ENCODE data around the gene F2.
A peak's percentile ranks its signal among the peaks of the same experiment; 100 is the strongest.
"Not testable (repeated sequence)": the region's sequence is repeated elsewhere in the genome, so short reads cannot be mapped to it uniquely, and the experiment has no call there.

Gene F2

DNA sequence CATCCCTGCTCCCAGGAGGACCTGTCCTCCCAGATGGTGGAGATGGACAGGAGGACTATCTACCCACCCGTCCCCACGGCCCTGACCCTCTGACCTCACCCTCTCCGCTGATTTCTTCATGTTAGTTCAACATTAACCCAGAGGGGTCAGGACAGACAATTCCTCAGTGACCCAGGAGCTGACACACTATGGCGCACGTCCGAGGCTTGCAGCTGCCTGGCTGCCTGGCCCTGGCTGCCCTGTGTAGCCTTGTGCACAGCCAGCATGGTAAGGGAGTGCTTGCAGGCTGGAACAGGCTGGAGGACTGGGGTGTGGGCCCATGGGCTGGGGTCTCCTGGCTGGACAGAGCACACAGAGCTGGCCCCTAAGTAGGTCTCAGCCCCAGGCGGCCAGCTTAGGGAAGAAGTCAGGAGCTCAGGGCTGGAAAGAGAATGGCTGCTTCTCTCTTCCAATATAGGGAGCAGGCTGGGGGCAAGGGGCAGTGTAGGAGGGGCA lies at the start of gene F2:
Gene F2, plus strand, starts transcription at position 166 of the 495 bp plus-strand sequence. Its CDS starts 23 bp downstream, at position 189.
- DNase-seq (ENCODE audit: low spot score), result no peak

DNA sequence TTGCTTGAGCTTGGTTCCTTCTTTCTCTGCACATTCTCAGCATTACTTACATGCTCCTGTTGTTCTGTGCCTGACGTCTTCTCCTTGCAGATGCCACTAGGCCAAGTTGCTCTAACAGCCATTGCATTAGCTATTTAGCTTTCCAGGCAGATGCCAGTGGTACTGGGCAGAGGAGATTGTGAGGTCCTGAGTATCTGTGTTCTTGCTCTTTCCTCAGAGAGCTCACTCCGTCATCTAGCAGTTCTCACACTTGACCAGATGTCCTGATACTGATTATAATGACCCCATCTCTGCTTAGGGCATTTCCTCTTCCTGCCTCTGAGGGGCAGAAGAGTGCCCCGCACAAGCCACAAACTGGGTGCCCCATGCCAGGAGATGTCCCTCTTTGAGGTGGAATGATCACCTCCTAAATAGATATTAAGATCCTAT lies 49.3 kb upstream of the F2 start:
- DNase-seq (ENCODE audit: low spot score), result peak; percentile 62

DNA sequence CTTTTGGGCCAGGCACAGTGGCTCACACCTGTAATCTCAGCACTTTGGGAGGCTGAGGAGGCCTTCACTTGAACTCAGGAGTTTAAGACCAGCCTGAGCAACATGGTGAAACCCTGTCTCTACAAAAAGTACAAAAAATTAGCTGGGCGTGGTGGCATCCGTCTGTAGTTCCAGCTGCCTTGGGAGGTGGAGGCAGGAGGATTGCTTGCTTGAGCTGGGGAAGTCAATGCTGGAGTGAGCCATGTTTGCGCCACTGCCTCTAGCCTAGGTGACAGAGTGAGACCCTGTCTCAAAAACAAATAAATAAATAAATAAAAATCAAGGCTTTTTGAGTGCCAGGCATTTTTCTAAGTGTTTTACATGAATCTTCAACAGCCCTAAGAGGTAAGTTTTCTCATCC lies 48.5 kb upstream of the F2 start:
- DNase-seq (ENCODE audit: low spot score), result not testable (repeated sequence)

DNA sequence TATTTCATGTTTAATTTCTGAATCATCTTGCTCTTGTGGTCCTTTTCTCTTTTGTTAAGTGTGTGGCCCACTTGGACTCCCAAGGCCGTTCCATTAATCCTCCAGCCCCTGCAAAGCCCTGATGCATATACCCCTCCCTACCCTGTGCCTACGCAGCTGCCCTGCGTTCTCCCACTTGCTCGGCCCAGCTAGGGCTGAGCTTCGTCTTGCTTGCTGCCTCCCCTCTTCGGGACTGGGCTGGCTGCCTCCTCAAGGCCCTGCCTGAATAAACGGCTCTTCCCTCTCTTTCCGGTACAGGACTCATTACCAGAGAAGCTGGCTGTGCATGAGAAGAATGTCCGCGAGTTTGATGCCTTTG lies 47.1 kb upstream of the F2 start:
- no peak for DNase-seq (ENCODE audit: low spot score)

DNA sequence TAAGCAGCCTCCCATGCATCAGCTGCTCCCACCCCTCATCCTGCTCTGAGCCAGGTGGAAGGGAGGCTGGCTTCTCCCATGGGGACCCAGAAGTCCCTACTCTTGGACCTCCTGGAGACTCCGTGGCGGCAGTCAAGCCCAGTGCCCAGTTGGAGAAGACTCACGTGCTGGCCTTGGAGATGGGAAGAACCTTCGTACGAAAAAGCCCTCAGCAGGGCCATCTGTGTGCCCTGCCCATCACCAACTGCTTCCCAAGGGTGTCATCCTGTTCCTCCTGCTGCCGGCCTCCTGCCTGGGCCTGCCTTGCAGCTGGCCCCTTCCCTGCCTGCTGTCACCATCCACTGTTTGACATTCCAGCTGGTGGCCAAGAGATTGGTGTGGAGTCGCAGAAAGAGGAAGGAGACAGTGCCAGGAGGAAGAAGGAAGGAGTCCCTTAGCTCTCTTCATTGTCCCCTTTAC lies 46.6 kb upstream of the F2 start:
- DNase-seq (ENCODE audit: low spot score), result no peak

DNA sequence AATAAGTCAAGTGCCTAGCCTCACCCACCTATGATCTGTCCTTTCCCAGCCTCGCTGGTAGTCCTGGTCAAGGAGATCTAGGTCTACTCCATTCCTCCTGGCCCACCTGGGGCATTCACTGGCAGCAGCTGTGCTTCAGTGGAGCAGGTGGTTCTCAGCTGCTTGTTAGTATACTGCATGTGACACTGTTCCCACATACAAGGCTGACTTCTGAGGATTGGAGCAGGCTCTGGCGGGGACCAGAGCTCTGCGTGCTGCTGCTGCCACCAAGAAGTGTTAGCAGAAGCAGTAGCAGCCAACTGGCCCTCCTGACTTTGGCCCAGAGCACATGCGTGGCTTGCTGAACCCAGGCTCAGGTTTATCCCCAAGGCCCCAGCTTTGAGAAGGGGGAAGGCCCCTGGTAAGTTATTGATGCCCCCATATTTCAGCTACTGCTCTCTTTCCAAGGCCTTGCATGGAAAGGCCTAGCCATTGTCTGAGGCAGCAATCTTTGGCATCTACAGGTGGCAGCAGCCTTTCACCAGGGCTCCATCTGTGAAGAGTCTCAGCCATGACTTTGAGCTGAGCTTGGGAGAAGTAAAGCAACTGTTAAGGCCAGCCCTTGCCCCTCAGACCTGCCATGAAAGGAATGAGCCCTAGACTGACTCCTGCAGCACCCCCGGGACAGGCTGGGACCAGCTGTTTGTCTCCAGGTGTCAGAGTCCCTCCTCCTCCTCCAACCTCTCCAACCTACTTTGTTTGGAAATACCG lies 45.1 kb upstream of the F2 start:
- no peak for DNase-seq (ENCODE audit: low spot score)

DNA sequence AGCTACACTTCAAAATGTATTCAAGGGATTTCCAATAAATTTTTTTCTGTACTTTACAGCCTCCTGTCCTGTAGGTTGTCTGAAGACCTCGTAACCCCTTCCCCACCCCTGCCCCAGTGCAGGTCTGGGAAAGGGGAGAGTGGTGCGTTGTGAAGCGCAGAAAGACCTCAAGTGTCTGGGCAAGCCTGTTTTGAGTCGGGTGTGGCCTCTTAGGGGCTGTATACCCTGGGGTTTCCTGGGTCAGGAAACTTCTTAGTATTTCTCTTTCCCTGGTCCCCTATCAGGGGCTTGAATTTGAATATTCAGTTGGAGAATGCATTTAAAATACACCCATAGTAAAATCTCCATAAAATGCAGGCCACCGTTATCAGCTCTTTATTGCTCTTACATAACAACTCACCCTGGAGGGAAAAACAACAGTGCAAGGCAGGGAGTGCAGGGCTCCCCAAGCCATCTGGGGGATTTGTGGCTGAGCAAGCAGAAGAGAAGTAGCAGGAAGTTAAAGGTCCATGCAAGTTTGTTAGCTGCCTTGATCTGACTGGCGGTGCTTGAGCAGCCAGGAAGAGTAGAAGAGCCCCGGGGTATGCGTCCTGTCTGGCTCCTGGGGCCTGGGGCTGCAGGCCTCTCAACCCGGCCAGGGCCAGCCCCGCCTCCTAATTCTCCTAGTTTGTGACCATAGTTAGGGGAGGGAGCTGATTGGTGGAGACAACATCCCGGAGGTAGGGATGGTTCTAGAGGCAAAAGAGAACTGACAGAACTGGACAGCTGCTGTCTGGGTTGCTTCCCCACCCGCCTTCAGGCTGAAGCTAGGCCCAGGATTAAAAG lies 44.3 kb upstream of the F2 start:
- no peak for DNase-seq (ENCODE audit: low spot score)

DNA sequence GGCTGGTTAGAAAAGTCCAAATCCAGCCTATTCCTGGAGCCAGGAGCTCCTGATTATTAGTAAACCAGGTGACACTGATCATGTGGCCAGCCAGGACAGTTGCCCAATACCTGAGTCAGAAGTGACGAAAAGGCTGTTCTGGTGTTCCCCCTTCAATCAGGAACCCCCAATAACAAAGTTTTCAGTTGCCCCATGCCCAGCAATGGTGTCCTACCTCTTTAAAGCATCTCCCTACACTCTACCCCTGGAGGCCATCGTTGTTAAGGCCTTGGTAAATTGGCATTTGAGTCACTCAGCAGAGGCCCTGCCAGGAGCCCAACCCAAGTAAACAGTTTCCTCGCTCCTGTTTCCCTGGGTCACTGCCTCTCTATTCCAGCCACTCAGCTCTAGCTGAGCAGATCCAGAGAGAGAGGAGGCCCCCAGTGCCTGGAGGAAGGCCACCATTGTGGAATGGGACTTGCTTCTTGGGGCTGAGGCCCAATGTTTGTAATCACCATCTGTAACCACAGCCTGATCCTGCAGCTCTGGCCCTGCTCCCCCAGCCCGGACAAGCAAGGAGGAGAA lies 43.6 kb upstream of the F2 start:
- DNase-seq (ENCODE audit: low spot score), result no peak

DNA sequence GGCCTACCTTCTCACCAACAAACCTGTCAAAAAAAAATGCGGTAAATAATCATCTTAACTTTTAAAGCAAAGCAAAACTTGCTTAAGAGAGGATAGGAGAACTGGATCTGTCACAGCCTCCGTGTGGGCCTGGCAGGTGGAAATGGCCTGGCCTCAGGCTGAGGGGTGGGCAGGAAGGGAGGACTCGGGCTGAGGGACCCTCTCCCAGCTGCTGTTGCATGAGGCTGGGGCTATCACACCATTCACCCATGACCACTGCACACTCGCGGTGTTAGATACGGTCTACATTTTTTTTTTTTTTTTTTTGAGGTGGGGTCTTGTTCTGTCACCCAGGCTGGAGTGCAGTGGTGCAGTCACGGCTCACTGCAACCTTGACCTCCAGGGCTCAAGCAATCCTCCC lies 43.1 kb upstream of the F2 start:
- no peak for DNase-seq (ENCODE audit: low spot score)

DNA sequence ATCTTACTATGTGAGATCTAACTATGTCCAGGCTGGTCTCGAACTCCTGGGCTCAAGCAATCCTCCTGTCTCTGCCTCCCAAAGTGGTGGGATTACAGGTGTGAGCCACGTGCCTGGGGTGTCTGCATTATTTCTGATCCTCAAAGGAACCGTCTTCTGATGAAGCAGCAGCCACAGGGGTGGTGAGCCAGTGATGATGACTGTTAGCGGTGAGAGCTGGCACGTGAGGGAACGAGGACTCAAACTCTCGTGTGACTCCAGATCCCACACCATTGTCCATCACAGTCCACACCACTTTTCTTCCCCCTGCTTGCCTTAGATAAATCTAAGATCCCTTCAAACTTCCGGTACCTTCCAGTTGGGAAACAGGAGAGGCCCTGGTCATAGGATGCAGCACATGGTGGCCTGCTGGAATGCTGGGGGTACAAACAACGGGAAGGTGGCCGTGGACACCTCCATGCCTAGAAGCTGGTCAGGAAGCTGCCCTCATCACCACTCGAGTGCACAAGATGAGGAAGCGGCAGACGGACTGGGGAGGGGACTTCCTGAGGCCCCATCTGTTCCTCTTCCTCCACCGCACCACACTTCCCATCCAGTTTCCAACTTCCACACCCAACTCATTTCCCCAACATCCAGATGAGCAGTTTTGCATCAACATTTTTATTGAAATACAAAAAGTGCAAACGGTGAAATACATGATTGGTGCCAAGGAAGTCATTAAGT lies 42.4 kb upstream of the F2 start:
- DNase-seq (ENCODE audit: low spot score), result no peak

DNA sequence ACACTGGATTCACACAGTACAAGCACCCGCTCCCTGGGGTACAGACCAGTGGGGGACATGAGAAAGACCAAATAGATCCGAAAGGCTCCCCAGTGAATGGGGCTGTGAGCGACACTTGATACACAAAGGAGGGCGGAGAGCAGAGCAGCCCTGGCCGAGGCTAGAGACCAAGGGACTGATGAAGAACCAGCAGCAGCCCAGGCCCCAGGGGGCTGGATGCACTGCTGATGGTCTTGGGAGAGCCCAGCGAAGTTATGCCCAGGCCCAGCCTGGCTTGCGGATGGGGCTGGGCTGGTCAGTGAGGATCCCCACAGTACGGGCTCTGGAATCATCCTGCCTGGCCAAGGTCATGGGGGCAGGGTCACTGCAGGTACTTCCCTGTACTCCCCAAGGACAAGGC lies 41.8 kb upstream of the F2 start:
- DNase-seq (ENCODE audit: low spot score), result no peak

DNA sequence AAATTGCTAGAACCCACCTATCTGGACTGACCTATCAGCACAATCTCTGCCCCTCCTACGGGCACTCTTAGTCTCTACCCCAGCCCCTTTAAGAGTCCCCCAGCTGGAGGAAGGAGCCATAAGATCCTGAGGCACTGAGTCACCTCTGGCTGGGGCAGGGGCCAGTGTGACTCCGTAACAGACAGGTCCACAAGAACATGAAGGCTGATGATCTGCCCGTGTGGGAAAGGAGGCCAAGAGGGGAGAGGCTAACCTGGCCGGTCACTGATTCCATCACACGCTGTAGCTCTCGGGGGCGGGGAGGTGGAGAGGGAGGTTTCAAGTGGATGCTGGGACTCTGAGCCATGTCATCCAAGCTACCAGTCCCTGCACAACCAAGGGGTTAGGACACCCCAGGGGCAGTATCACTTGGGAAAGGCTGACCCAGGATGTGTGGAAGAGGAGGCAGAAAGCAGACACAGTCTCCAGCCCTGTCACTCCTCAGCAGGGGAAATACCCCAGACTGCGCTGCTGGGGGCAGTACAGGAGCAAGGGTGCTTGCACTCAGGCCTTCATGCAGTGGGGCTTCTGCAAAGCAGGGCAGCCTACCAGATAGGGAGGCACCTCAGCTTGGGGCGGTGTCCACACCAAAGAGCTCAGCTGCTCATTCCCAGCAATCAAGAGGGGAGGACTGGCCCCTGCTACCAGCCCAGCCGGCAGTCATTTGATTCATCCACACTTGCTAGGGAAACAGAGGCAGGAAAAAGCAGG lies 40.8 kb upstream of the F2 start:
- no peak for DNase-seq (ENCODE audit: low spot score)

DNA sequence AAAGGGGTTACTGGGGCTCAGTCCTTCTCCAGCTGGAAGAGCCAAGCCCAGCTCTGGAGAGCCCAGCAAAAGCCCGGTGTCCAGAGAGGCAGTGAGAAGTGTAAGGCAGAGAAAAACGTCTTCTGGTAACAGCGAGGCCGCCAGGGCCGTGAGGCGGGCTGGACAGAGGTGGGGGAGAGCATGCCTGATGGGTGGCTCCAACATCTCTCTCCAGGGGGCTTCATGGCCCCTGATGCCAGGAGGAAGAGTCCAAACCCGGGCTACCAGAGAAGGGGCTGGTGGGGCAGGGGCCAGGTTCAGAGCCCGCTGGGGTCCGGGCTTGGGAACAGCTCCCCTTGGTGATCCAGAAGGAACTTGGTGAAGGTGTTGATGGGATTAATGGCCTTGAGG lies 40.3 kb upstream of the F2 start:
- no peak for DNase-seq (ENCODE audit: low spot score)

DNA sequence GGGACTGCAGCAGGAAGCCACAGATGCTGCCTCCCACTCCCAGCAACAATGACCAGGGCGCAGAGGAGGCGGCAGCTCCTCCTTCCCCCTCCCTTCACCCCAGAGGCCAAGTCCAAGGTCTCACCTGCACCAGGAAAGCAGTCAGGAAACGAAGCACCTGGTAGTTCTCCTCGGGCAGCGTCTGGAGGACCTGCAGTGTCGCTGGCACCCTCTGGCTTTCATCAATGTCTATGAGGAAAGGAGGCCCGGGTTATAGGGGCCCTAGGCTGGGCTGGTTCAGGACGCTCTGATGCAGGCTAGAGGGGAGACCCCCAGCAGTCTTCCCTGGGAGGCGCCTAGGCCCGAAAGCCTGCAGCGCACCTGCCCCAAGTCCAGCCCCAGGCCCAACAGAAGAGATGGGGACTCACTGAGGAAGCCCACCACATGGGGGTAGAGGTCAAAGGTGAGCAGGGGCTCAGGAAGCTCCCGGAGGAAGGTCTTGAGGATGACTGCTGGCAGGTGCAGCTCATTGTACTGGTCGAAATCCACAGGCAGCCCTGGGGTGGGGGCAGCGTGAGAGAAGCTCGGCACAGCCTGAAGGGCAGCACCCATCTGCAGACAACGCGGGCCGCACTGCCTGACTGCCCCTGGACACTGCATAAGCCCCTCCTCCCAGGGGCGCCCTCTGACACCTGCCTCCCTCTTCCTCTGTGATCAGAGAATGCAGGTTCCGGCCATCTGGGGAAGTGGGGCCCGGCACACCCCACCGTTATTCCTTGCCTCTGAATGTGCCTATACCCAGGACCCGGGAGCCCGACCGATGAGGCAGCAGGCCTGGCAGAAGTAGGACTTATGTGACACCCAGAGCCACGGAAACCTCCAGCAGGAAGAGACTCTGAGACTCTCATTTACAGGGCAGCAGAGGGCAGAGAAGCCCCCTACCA lies 39.5 kb upstream of the F2 start:
- no peak for DNase-seq (ENCODE audit: low spot score)

DNA sequence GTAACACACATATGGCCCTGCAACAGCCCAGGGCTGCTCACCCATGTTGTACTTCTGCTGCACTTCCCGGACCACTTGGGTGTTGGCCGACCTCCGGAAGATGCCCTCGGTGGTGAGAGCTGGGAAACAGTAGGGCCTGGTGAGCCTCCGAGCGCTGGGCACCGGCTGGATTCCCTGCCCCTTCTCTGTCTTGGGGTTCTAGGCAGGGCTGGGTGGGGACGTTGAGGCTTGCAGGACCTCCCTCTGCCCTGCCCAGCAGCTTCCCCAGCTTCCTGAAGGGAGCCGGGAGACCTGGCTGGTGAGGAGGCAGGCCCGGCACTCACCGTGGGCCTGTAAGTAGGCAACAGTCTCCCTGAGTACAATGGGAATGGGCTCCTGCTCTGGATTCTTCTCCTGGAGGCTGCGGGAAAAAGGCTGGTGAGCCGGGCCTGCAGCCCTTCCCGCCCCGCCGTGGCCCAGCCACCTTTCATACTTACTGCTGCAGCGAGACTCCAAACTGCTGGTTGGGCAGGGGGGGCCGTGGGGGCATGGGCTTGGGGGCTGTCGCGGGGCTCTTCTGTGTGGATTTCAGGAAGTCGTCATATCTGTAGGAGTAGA lies 38.8 kb upstream of the F2 start:
- DNase-seq (ENCODE audit: low spot score), result no peak

DNA sequence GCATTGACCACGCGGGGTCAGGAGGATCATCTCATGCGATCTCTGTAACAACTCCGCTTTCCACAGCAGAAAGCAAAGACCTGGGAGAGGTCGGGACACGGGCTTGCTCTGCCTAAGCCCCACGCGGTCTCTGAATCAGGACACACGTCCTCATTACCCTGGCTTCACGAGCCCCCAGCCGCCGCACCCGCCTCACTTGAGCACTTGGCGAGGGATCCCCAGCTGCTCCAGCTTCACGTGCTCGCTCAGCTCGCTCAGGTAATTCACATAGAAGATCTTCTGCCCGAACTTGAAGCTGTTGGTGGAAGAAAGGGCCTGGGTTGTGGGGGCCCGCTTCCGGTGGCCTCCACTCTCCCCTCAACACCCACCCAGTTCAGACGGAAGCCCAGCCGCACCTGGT lies 38.2 kb upstream of the F2 start:
- no peak for DNase-seq (ENCODE audit: low spot score)

DNA sequence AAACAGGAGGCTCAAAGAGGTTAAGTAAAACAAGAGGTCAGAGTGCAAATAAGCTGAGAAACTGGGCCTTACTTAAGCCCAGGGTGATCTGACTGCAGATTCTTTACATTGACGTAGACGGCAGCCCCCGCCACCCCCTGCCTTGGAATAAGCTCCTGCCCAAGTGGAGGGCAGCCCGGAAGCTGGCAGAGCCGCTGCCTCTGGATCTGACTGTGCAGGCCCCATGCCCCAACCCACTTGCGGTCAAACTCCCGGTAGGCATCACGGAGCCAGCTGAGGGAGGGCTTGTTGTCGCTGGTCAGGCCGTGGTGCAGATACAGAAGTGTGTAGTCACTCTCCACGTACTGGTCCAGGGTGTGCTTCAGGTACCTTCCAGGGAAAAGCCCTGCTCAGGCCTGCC lies 37.2 kb upstream of the F2 start:
- no peak for DNase-seq (ENCODE audit: low spot score)

DNA sequence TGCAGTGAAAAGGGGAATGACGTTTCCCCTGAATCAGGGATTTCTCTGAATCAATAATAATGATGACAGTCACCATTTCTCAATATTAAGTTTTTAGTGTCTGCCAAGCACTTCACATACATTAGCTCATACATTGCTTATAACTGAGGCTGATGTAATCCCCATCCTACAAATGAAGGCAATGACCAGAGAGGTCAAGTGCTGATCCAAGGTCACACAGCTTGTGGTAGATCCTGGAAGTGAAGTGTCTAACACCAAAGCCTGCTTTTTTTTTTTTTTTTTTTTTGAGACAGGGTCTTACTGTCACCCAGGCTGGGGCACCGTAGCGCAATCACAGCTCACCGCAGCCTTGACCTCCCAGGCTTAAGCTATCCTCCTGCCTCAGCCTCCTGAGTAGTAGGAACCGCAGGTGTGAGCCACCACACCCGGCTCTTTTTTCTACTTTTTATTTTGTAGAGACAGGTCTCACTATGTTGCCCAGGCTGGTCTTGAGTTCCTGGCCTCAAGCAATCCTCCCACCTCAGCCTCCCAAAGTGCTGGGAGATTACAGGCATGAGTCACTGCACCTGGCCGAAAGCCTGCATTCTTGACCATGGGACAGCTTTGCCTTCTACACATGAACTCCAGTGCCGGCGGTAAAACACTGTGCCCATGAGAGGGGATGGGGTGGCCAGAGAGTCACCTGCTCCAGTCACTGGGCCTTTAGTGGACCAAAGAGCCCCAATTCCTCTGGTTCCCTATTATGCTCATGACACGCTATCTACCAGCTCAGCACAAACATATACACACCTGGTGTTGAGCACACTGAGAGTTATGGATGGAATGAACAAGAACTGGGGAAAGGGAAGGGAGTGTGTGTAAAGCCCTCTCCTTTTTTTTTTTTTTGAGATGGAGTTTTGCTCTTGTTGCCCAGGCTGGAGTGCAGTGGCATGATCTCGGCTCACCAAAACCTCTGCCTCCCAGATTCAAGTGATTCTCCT lies 36.0 kb upstream of the F2 start:
- no peak for DNase-seq (ENCODE audit: low spot score)

DNA sequence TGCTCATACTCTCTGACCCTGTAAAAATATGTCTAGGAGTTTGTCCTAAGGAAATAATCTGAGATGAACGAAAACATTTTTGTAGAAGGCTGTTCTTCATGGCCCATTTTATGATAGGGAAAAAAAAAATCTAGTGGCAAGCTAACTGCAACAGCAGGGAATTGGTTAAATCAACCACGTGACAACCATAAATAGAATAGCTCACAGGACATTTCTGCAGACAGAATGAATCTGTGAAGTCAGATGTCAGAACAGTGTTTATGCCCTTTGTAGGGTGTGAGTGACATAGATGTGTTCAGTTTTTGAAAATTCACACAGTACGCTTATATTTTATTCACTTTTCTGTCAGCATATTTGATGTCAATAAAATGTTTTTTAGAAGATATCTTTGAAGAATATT lies 34.6 kb upstream of the F2 start:
- DNase-seq (ENCODE audit: low spot score), result no peak
